ENCODE measurements around the gene TMEM243.

DNA sequence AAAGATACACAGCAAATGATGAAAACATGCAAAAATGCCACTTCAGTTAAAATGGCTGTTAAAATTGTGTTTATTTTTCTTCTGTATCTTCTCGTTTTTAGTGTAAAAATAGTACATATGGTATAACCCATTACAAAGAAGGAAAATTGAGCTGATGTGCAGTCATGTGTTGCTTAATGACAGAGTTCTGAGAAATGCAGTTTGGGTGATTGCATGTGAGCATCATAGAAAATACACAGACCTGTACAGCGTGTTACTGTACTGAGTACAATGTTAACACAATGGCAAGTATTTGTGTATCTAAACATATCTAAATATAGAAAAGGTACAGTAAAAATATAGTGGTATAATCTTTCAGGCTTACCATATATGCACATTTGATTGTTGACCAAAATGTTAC, 60.0 kb downstream of the TMEM243 start:
- no peak for TF ChIP-seq CTCF (IDR thresholded peaks at IDR 0.05; ENCODE audit: insufficient read depth, low read length, poor library complexity, severe bottlenecking)
- TF ChIP-seq EZH2phosphoT487 (conservative IDR thresholded peaks at IDR 0.05; ENCODE audit: low read length): no peak

All from SU-DHL-6 (cell line).